HG02571 (cell line): Measurements from ENCODE around the gene TOP2B.

Experiments used
- ATAC-seq: cut with Tn5 transposase; IDR thresholded peaks from one replicate; pipeline ENCODE4 v1.9.1; 2021; ENCODE audit warnings: mild to moderate bottlenecking, moderate library complexity; ENCODE audit not compliant: unreplicated experiment

The TOP2B gene

GRCh38 chr3:25673738-25674298, 9.1 kb upstream of the TOP2B start:
- ATAC-seq, result no peak

GRCh38 chr3:25665315-25666280, 891 bp upstream of the TOP2B start:
- ATAC-seq, result peak; percentile 22

- peak; percentile 30 for ATAC-seq
Measured at GRCh38 chr3:25663869-25664811, 567 bp downstream of the TOP2B start.

GRCh38 chr3:25663347-25663868, 1.3 kb downstream of the TOP2B start:
- ATAC-seq, result peak; percentile 9

- ATAC-seq, result no peak
Measured at GRCh38 chr3:25662736-25663320, 1.9 kb downstream of the TOP2B start.

- no peak for ATAC-seq
Measured at GRCh38 chr3:25661694-25662437, 2.8 kb downstream of the TOP2B start.

GRCh38 chr3:25658836-25659235, 5.9 kb downstream of the TOP2B start:
- no peak for ATAC-seq

GRCh38 chr3:25657293-25657692, 7.4 kb downstream of the TOP2B start:
- ATAC-seq, result no peak

GRCh38 chr3:25655659-25656058, 9.0 kb downstream of the TOP2B start:
- no peak for ATAC-seq

- no peak for ATAC-seq
Measured at GRCh38 chr3:25654576-25654975, 10.1 kb downstream of the TOP2B start.

- no peak for ATAC-seq
Measured at GRCh38 chr3:25653322-25653721, 11.4 kb downstream of the TOP2B start.

GRCh38 chr3:25652921-25653320, 11.8 kb downstream of the TOP2B start:
- no peak for ATAC-seq

- no peak for ATAC-seq
Measured at GRCh38 chr3:25648925-25649830, 15.5 kb downstream of the TOP2B start.

- peak; percentile 94 for ATAC-seq
Measured at GRCh38 chr3:25648107-25648535, 16.6 kb downstream of the TOP2B start.

GRCh38 chr3:25635038-25635437, 29.7 kb downstream of the TOP2B start:
- no peak for ATAC-seq

- no peak for ATAC-seq
Measured at GRCh38 chr3:25633919-25634318, 30.8 kb downstream of the TOP2B start.

GRCh38 chr3:25631989-25632388, 32.7 kb downstream of the TOP2B start:
- ATAC-seq, result no peak

- no peak for ATAC-seq
Measured at GRCh38 chr3:25621087-25621486, 43.6 kb downstream of the TOP2B start.

- ATAC-seq, result no peak
Measured at GRCh38 chr3:25620493-25620892, 44.2 kb downstream of the TOP2B start.
